ENCODE results near the gene RPL29. TPM values are rescaled to one million over a fixed set of nuclear protein-coding genes. Genes with fewer than 3 reads are reported as not detected.

RPL29 gene
- total and polyA plus RNA-seq, 2 of the 4 experiments (the other 2 are of a cell fraction) = 2,081 to 2,126 TPM

GRCh38 chr3:51975852-51976549, 19.7 kb downstream of the RPL29 start:
- BruUV-seq (replicated peaks) = no TSS peak
- intact Hi-C loops (cut with micrococcal nuclease) (no loop called here), in situ Hi-C loops (cut with MboI; ENCODE audit: low sequenced_read_pairs) (no loop called here), dilution Hi-C loops (cut with HindIII; ENCODE audit: low sequenced_read_pairs, unreplicated experiment) (no loop called here)
- Histone ChIP-seq H2BK15ac (ENCODE audit: low read depth, low read length) (no peak overlapping the region), H3K4me1 (ENCODE audit: control insufficient read depth, insufficient read depth, low read length) (peaks cover 13% of the 10 kb centered on the region), H2BK20ac (ENCODE audit: low read depth, low read length) (no peak overlapping the region), H3K4me2 (ENCODE audit: low read depth, low read length) (peak overlapping the region; percentile 86), H3K9me1 (ENCODE audit: insufficient read depth, low read length) (peaks cover 12% of the 10 kb centered on the region), H3K23ac (ENCODE audit: low read depth, low read length) (no peak overlapping the region; the same call in 1 of the 2 replicates), H2BK5ac (ENCODE audit: low read depth, low read length, poor library complexity, severe bottlenecking) (no peak overlapping the region), H3K27me3 (ENCODE audit: control insufficient read depth, insufficient read depth, low read length) (no peaks in the 10 kb centered on the region), H3K56ac (ENCODE audit: extremely low read depth, insufficient read depth, low read length) (no peak overlapping the region), H2AFZ (replicated peaks; ENCODE audit: low read length, poor library complexity) (peak overlapping the region; percentile 97), H3K14ac (replicated peaks; ENCODE audit: low read depth, low read length) (no peak overlapping the region), H2AK5ac (ENCODE audit: low read depth, low read length) (no peak overlapping the region), H2AK9ac (replicated peaks; ENCODE audit: low read depth, low read length, poor library complexity) (peak overlapping the region; percentile 23), H3K9me3 (ENCODE audit: control insufficient read depth, insufficient read depth, low read length) (no peaks in the 10 kb centered on the region), H3K4ac (ENCODE audit: low read depth, low read length) (no peak overlapping the region), H3K36me3 (ENCODE audit: control insufficient read depth, insufficient read depth, low read length) (no peaks in the 10 kb centered on the region), H4K5ac (ENCODE audit: low read depth, low read length) (no peak overlapping the region), H3K9ac (ENCODE audit: low read depth, low read length) (no peak overlapping the region), H3K18ac (ENCODE audit: low read depth, low read length) (no peak overlapping the region), H3K79me1 (ENCODE audit: low read depth in 1 of 2, low read length in 2 of 2) (peaks cover 10 to 38% of the 10 kb centered on the region in 2 experiments; a peak in 3 of 4 replicates), H3K27ac (ENCODE audit: insufficient read depth, low read length) (no peak overlapping the region), H3K4me3 (ENCODE audit: insufficient read depth, low read depth, low read length) (no peak overlapping the region), H4K20me1 (ENCODE audit: insufficient read depth, low read length) (peaks cover 4% of the 10 kb centered on the region; the same call in 1 of the 2 replicates), H4K91ac (ENCODE audit: insufficient read depth, low read depth, low read length) (no peak overlapping the region), H2BK120ac (ENCODE audit: low read depth, low read length) (no peak overlapping the region), H4K8ac (ENCODE audit: low read depth in 2 of 2, low read length in 2 of 2) (no peak overlapping the region; a peak in 1 of 4 replicates)
- peak; percentile 64 for DNase-seq
- TF ChIP-seq CTCF (conservative IDR thresholded peaks at IDR 0.05; ENCODE audit: low read depth, low read length) = peak; percentile 19; the same call in 1 of the 2 replicates
- peak; percentile 42; the same call in 1 of the 2 replicates for TF ChIP-seq MAZ (IDR thresholded peaks at IDR 0.05; ENCODE audit: borderline replicate concordance, low read depth, low read length)
- TF ChIP-seq USF2 (IDR thresholded peaks at IDR 0.05; ENCODE audit: low read depth, low read length) = no peak
- ChIA-PET CTCF (no interaction called here), POLR2A (ENCODE audit: unreplicated experiment) (no interaction called here)
- ATAC-seq (ENCODE audit: low read depth) = 0 out of 2 replicates have a peak, but pooled peaks have one; percentile 6
- WGBS, 2 experiments (ENCODE audit: extremely low coverage in 2 of 2, insufficient read length in 1 of 2) = 36% methylated on average over 20 of the region's 46 CpGs; no CpG with 5 or more reads in 1 of the 2 experiments

Measured in IMR-90 (cell line).